ENCODE data around the gene MYORG. TPM values are rescaled to one million over a fixed set of nuclear protein-coding genes. Genes with fewer than 3 reads are reported as not detected.

Gene MYORG
- total RNA-seq, 5 donors from 2014 or later (not counting 1 experiment from before 2014, with no cell fraction given), result 0.72 to 2.3 (median 1.6) TPM

DNA sequence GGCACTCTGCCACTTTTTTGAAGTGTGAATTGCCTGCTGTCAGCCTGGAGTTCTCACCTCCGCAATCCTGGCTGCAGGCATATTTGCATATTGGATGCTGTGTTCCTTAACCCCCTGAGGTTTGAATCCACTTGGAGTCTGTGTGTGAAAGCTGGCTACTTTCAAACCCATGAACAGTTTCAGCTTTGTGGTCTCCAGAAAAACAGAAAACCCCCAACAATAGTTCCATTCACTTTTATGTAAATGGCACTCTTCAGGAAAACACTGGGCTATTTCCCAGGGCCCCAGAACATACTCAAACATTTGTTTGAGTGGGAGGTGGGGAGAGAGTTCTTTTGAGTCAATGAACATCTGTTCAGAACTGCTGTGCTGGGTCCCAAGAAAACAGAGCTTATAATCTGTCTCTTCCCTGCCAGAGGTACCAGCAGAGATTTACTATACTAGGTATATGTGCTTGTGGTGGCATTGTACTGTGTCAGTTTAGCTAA is 42.3 kb downstream of the MYORG start:
- Mint-ChIP-seq H3K4me3 (no peak overlapping the region), H3K4me1 (peaks cover 23 to 29% (median 29%) of the 10 kb centered on the region in 3 donors), H3K9me3 (no peaks in the 10 kb centered on the region), H3K36me3 (peaks cover 7% of the 10 kb centered on the region), H3K27ac (no peak overlapping the region), H3K27me3 (no peaks in the 10 kb centered on the region)
- POLR2A ChIA-PET, result no interaction called here
- CTCF ChIA-PET, result interaction anchor here (0.6 to 3.1 kb wide), 6 partner anchors 42 to 116 kb away, joined by 3 to 27 read pairs (median 4); partner anchors contain the start of gene MYORG (in 1 of the 2)
- no CpG with 5 or more reads among the region's 1 CpG for WGBS (ENCODE audit: insufficient coverage)
- H3K36me3 ChIP-seq (ENCODE audit: control insufficient read depth in 2 of 2, extremely low read depth in 1 of 2, insufficient read depth in 1 of 2, low read length in 1 of 2), result peaks cover 0 to 10% of the 10 kb centered on the region in 2 donors
- H3K27me3 ChIP-seq (replicated peaks in 1 of 2; ENCODE audit: control insufficient read depth in 2 of 2, extremely low read depth in 1 of 2, insufficient read depth in 2 of 2, low read length in 1 of 2), result no peaks in the 10 kb centered on the region
- H3K9me3 ChIP-seq, result no peaks in the 10 kb centered on the region
- DNase-seq (no peak), ATAC-seq (replicated peaks in 1 of 4) (no peak)
- H3K4me3 ChIP-seq (ENCODE audit: control insufficient read depth in 1 of 2, extremely low read depth in 1 of 2, low read length in 1 of 2), result no peak overlapping the region
- H3K4me1 ChIP-seq (ENCODE audit: control insufficient read depth in 1 of 2, extremely low read depth in 1 of 2, insufficient read depth in 2 of 2, low read length in 2 of 2), result peaks cover 2 to 9% of the 10 kb centered on the region in 2 experiments
- H3K27ac ChIP-seq (ENCODE audit: low read length), result no peak overlapping the region

GRCh38 chr9:34333836-34334235 is 42.9 kb downstream of the MYORG start:
- ATAC-seq (replicated peaks in 1 of 4), result no peak
- WGBS (ENCODE audit: insufficient coverage), result 64% methylated on average over 2 of the region's 3 CpGs

DNA sequence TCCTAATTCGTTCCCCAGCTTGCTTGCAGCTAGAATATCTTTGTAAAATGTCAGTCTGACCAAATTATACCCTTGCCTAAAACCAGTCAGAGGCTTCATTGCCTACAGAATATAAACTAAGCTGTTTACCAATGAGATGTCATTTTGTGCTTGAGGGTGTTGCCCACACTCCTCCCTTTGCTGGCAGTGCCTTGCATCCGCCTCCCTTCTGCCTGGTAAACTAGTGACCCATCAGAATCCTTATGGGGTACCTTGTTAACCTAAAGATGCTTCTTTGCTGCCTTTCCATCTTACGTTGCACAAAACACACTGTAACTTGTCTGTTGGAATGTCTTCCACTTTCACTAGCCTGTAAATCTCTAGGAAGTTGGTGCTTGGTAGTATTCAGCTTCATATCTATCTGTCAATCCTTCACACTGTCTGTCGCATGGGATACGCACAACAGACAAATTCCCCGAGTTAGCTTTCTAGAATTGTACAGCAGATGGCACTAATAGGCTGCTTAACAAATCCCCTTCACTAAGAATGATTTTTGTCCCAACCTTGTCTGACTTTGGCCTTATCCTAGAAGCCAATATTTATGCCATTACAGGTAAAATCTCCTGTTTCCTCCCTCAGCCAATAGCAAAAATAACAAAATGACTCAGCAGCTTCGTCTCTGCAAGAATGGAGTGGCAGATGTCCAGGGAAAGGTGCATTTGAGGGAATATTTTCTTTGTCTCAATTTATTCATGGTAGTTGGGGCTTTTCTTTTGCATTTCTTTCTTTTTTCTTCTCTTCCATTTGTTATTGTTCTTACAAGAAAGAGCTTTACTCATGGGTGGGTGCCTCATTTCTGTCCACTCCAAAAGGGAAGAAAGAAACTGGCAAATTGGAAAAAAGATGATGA is 44.4 kb downstream of the MYORG start:
- H3K4me1 Mint-ChIP-seq, result peaks cover 32 to 43% (median 39%) of the 10 kb centered on the region in 3 donors
- no peaks in the 10 kb centered on the region for H3K36me3 ChIP-seq (ENCODE audit: control insufficient read depth in 2 of 2, extremely low read depth in 1 of 2, insufficient read depth in 1 of 2, low read length in 1 of 2)
- no CpG with 5 or more reads among the region's 7 CpGs for WGBS (ENCODE audit: insufficient coverage)
- no peaks in the 10 kb centered on the region for H3K27me3 Mint-ChIP-seq
- ChIA-PET CTCF (interaction anchor here (0.6 to 3.3 kb wide), 6 partner anchors 42 to 168 kb away, joined by 3 to 27 read pairs (median 4); partner anchors contain the start of gene MYORG (in 1 of the 2)), POLR2A (no interaction called here)
- ATAC-seq (replicated peaks in 1 of 4) (no peak), DNase-seq (peak in 1 of 35 experiments; percentile 57)
- H3K36me3 Mint-ChIP-seq, result no peaks in the 10 kb centered on the region
- H3K27ac Mint-ChIP-seq, result no peak overlapping the region
- no peak overlapping the region for H3K27ac ChIP-seq (ENCODE audit: low read length)
- no peaks in the 10 kb centered on the region for H3K27me3 ChIP-seq (replicated peaks in 1 of 2; ENCODE audit: control insufficient read depth in 2 of 2, extremely low read depth in 1 of 2, insufficient read depth in 2 of 2, low read length in 1 of 2)
- H3K9me3 Mint-ChIP-seq, result no peaks in the 10 kb centered on the region
- peaks cover 9 to 15% of the 10 kb centered on the region in 2 experiments for H3K4me1 ChIP-seq (ENCODE audit: control insufficient read depth in 1 of 2, extremely low read depth in 1 of 2, insufficient read depth in 2 of 2, low read length in 2 of 2)
- H3K4me3 ChIP-seq (ENCODE audit: control insufficient read depth in 1 of 2, extremely low read depth in 1 of 2, low read length in 1 of 2), result no peak overlapping the region
- no peaks in the 10 kb centered on the region for H3K9me3 ChIP-seq
- no peak overlapping the region for H3K4me3 Mint-ChIP-seq

More at GRCh38 chr9:34333836-34334235, 42.9 kb downstream of the MYORG start:
- Histone ChIP-seq H3K27me3 (replicated peaks in 1 of 2; ENCODE audit: control insufficient read depth in 2 of 2, extremely low read depth in 1 of 2, insufficient read depth in 2 of 2, low read length in 1 of 2) (no peaks in the 10 kb centered on the region), H3K4me1 (ENCODE audit: control insufficient read depth in 1 of 2, extremely low read depth in 1 of 2, insufficient read depth in 2 of 2, low read length in 2 of 2) (peaks cover 3 to 10% of the 10 kb centered on the region in 2 experiments), H3K4me3 (ENCODE audit: control insufficient read depth in 1 of 2, extremely low read depth in 1 of 2, low read length in 1 of 2) (no peak overlapping the region), H3K9me3 (no peaks in the 10 kb centered on the region), H3K27ac (ENCODE audit: low read length) (no peak overlapping the region), H3K36me3 (ENCODE audit: control insufficient read depth in 2 of 2, extremely low read depth in 1 of 2, insufficient read depth in 1 of 2, low read length in 1 of 2) (peaks cover 0 to 5% of the 10 kb centered on the region in 2 donors)
- Mint-ChIP-seq H3K27ac (no peak overlapping the region), H3K36me3 (peaks cover 4% of the 10 kb centered on the region), H3K4me3 (no peak overlapping the region), H3K27me3 (no peaks in the 10 kb centered on the region), H3K4me1 (peaks cover 25 to 33% (median 31%) of the 10 kb centered on the region in 3 donors), H3K9me3 (no peaks in the 10 kb centered on the region)
- no peak for DNase-seq
- ChIA-PET POLR2A (no interaction called here), CTCF (interaction anchor here (0.8 to 3.1 kb wide), 6 partner anchors 9 to 70 kb away, joined by 3 to 27 read pairs (median 4); partner anchors contain the start of gene MYORG (in 1 of the 2))

GRCh38 chr9:34331196-34331595 is 45.5 kb downstream of the MYORG start:
- no peaks in the 10 kb centered on the region for H3K9me3 Mint-ChIP-seq
- H3K27ac Mint-ChIP-seq, result no peak overlapping the region
- H3K27me3 Mint-ChIP-seq, result no peaks in the 10 kb centered on the region
- peaks cover 9 to 15% of the 10 kb centered on the region in 2 experiments for H3K4me1 ChIP-seq (ENCODE audit: control insufficient read depth in 1 of 2, extremely low read depth in 1 of 2, insufficient read depth in 2 of 2, low read length in 2 of 2)
- H3K27ac ChIP-seq (ENCODE audit: low read length), result no peak overlapping the region
- no CpG with 5 or more reads among the region's 1 CpG for WGBS (ENCODE audit: insufficient coverage)
- ChIA-PET POLR2A (interaction anchor here (0.6 kb wide), 2 partner anchors 51 to 147 kb away, joined by 6 to 9 read pairs; no protein-coding TSS in a partner anchor), CTCF (interaction anchor here (0.6 to 3.3 kb wide), 4 partner anchors 45 to 302 kb away, joined by 4 to 27 read pairs (median 12); partner anchors contain the start of gene MYORG (in 1 of the 2))
- peak overlapping the region in 1 of 3 donors; percentile 13 for H3K4me3 Mint-ChIP-seq
- no peaks in the 10 kb centered on the region for H3K36me3 Mint-ChIP-seq
- peaks cover 32 to 43% (median 39%) of the 10 kb centered on the region in 3 donors for H3K4me1 Mint-ChIP-seq
- no peak for ATAC-seq (replicated peaks in 1 of 4)
- H3K4me3 ChIP-seq (ENCODE audit: control insufficient read depth in 1 of 2, extremely low read depth in 1 of 2, low read length in 1 of 2), result no peak overlapping the region
- no peaks in the 10 kb centered on the region for H3K9me3 ChIP-seq
- no peak for DNase-seq
- no peaks in the 10 kb centered on the region for H3K36me3 ChIP-seq (ENCODE audit: control insufficient read depth in 2 of 2, extremely low read depth in 1 of 2, insufficient read depth in 1 of 2, low read length in 1 of 2)
- H3K27me3 ChIP-seq (replicated peaks in 1 of 2; ENCODE audit: control insufficient read depth in 2 of 2, extremely low read depth in 1 of 2, insufficient read depth in 2 of 2, low read length in 1 of 2), result no peaks in the 10 kb centered on the region

GRCh38 chr9:34328987-34329832 is 47.5 kb downstream of the MYORG start, which contains the start of the genes KIF24 and NUDT2:
Gene KIF24, minus strand, starts transcription at chr9:34329268. Its CDS starts 17,922 bp downstream, at chr9:34311346.
Gene NUDT2, plus strand, starts transcription at chr9:34329569. Its CDS starts 9,471 bp downstream, at chr9:34339040.
- peaks cover 9 to 15% of the 10 kb centered on the region in 2 experiments for H3K4me1 ChIP-seq (ENCODE audit: control insufficient read depth in 1 of 2, extremely low read depth in 1 of 2, insufficient read depth in 2 of 2, low read length in 2 of 2)
- H3K27ac ChIP-seq (ENCODE audit: low read length), result peak within 1 kb of the TSS; percentile 80
- H3K27me3 ChIP-seq (replicated peaks in 1 of 2; ENCODE audit: control insufficient read depth in 2 of 2, extremely low read depth in 1 of 2, insufficient read depth in 2 of 2, low read length in 1 of 2), result no peaks in the 10 kb centered on the region
- H3K36me3 ChIP-seq (ENCODE audit: control insufficient read depth in 2 of 2, extremely low read depth in 1 of 2, insufficient read depth in 1 of 2, low read length in 1 of 2), result no peaks in the 10 kb centered on the region
- no peaks in the 10 kb centered on the region for H3K9me3 Mint-ChIP-seq
- peak within 1 kb of the TSS; percentile 84 to 92 for H3K4me3 ChIP-seq (ENCODE audit: control insufficient read depth in 1 of 2, extremely low read depth in 1 of 2, low read length in 1 of 2)
- ChIA-PET POLR2A (no interaction called here), CTCF (no interaction called here)
- under 1% methylated on average over 45 of the region's 64 CpGs for WGBS (ENCODE audit: insufficient coverage)
- H3K9me3 ChIP-seq, result no peaks in the 10 kb centered on the region
- DNase-seq, result peak; percentile 78 to 99 (median 95)
- H3K4me1 Mint-ChIP-seq, result peaks cover 27 to 40% (median 39%) of the 10 kb centered on the region in 3 donors
- peak within 1 kb of the TSS; percentile 92 to 93 for H3K27ac Mint-ChIP-seq
- H3K36me3 Mint-ChIP-seq, result no peaks in the 10 kb centered on the region
- H3K4me3 Mint-ChIP-seq, result peak within 1 kb of the TSS; percentile 93 to 98 (median 93)
- peak; percentile 92 to 95 (median 94) for ATAC-seq (replicated peaks in 1 of 4)
- H3K27me3 Mint-ChIP-seq, result no peaks in the 10 kb centered on the region

All from T-cell (primary cell).